Renal pelvis (tissue), 4 donors: ENCODE data around the gene AP1S1. TPM values are rescaled to one million over a fixed set of nuclear protein-coding genes. Genes with fewer than 3 reads are reported as not detected.
A peak's percentile ranks its signal among the peaks of the same experiment; 100 is the strongest.

Experiments
- DNase-seq: peaks from one replicate; pipeline ENCODE4 v3.0.0-alpha.2; 2013
- polyA plus RNA-seq, 3 donors: library from polyadenylated mRNA; unstranded; fragments of 120-200 nt; gene quantifications; one replicate each; pipeline ENCODE4 v1.2.1, GENCODE V29; 2013; ENCODE audit not compliant: insufficient read length in 3 of 3

AP1S1 gene
- polyA plus RNA-seq, 3 donors: 72.6 to 81.6 (median 73.3) TPM

- no peak for DNase-seq
Measured at GRCh38 chr7:101140746-101141382, 13.4 kb upstream of the AP1S1 start.

- no peak for DNase-seq
Measured at GRCh38 chr7:101151908-101152651, 2.2 kb upstream of the AP1S1 start.

GRCh38 chr7:101154693-101155102, 422 bp downstream of the AP1S1 start:
- DNase-seq: no peak

GRCh38 chr7:101155303-101155702, 1.0 kb downstream of the AP1S1 start:
- DNase-seq: no peak

- DNase-seq: no peak
Measured at GRCh38 chr7:101156277-101156676, 2.0 kb downstream of the AP1S1 start.

GRCh38 chr7:101156866-101157589, 2.8 kb downstream of the AP1S1 start:
- no peak for DNase-seq

- no peak for DNase-seq
Measured at GRCh38 chr7:101159696-101160674, 5.7 kb downstream of the AP1S1 start.

- DNase-seq: no peak
Measured at GRCh38 chr7:101160910-101161309, 6.6 kb downstream of the AP1S1 start.

GRCh38 chr7:101161692-101162471, 7.6 kb downstream of the AP1S1 start:
- DNase-seq: no peak

GRCh38 chr7:101162551-101163278, 8.4 kb downstream of the AP1S1 start:
- DNase-seq: no peak

- no peak for DNase-seq
Measured at GRCh38 chr7:101163279-101164070, 9.2 kb downstream of the AP1S1 start.

- DNase-seq: no peak
Measured at GRCh38 chr7:101164071-101164840, 10.0 kb downstream of the AP1S1 start.

GRCh38 chr7:101165075-101165957, 11.0 kb downstream of the AP1S1 start, which contains the start of gene VGF:
TSS of gene VGF (minus strand) at chr7:101165569. CDS start at chr7:101164843, 726 bp downstream.
- DNase-seq: peak; percentile 90

GRCh38 chr7:101165958-101166647, 11.8 kb downstream of the AP1S1 start:
- no peak for DNase-seq

- DNase-seq: no peak
Measured at GRCh38 chr7:101166648-101166908, 12.3 kb downstream of the AP1S1 start.

GRCh38 chr7:101166909-101167644, 12.8 kb downstream of the AP1S1 start:
- DNase-seq: no peak
